Activated naive CD8-positive, alpha-beta T cell treated with anti-CD3 and anti-CD28 coated beads, Interleukin-2, amount 50 U/mL, for 16 hours (primary cell): ENCODE data around the gene ZNF493.

Experiments used
- DNase-seq: peaks from one replicate; pipeline ENCODE4 v3.0.0-alpha.2; 2020; ENCODE audit warnings: low read depth, low spot score

The ZNF493 gene

DNA sequence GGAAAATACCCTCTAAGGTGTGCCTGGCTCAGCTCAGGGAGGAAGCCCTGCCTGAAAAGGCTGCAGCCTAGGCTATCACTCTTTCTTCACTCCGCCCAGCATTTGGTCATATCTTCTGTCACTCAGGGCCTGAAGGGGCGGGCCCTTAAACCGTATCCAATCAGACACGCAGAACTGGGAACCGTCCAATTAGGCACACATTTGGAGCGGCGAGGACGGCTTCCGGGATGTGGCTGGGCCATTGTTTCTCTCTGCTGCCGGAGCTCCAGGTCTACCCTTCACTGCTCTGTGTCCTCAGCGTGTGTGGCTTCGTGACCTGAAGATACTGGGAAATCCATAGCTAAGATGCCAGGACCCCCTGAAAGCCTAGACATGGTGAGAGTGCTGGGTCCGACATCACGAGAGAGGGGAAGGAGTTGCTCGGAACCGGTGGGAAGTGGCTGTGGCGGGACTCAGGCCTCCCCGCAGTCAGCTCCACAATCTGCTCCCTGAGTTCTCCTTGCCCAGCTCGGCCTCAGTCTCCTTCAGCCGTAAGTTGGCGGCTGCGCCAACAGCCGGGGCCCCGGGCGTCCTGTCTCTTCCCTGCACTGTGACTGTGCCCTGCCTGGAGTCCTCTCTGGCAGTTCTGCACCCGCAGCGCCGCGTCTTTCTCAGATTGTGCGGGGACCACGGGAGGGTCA, at the start of gene ZNF493:
Gene ZNF493 (plus strand): TSS at position 241 of the 680 bp plus-strand sequence. CDS start 105 bp downstream, at position 346.
- DNase-seq, result peak; percentile 83

DNA sequence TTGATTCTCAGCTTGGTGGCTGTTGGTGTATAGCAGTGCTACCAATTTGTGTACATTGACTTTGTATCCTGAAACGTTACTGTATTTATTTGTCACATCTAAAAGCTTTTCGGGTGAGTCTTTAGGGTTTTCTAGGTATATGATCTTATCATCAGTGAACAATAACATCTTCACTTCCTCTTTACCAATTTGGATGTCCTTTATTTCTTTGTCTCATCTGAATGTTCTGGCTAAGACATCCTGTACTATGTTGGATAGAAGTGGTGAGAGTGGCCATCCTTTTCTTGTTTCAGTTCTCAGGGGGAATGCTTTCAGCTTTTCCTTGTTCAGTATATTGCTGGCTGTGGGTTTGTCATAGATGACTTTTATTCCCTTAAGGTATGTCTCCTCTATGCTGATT, 44.1 kb upstream of the ZNF493 start:
- no peak for DNase-seq

DNA sequence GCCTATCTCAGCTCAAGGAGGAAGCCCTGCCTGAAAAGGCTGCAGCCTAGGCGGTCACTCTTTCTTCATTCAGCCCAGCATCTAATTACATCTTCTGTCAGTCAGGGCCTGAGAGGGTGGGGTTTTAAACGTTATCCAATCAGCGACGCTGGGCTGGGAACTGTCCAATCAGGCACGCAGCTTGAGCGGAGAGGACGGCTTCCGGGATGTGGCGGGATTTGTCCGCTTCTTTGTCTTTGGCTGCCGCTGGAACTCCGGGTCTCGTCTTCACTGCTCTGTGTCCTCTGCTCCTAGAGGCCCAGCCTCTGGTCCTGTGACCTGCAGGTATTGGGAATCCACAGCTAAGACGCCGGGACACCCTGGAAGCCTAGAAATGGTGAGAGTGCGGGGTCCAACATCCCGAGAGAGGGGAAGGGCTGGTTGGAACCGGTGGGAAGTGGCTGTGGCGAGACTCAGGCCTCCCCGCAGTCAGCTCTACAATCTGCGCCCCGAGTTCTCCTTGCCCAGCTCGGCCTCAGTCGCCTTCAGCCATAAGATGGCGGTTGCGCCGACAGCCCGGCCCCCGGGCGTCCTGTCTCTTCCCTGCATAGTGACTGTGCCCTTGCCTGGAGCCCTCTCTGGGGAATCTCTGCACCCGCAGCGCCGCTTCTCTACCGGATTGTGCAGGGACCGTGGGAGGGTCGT, 38.0 kb upstream of the ZNF493 start, which contains the start of gene ZNF738:
Gene ZNF738 (plus strand): TSS at position 233 of the 684 bp plus-strand sequence. CDS start 141 bp downstream, at position 374.
- DNase-seq, result peak; percentile 72

DNA sequence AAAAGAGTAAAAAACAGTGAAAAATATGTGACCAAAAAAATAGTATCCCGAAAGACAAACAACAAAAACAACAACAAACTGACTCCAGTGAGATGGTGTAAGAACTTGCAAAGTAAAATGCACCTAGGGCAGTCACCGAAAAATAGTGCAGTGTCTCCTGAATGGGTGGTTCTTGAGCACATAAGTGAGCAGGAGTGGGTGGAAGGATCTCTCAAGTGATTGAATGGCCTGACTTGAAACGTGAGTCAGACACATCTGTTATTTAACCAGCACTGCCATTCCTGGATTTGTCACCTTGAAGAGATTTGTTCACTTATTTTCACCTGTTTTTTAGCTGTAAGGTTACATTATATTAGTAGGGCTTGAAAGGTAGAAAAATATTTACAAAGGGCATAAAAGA, 34.6 kb upstream of the ZNF493 start:
- DNase-seq, result no peak

DNA sequence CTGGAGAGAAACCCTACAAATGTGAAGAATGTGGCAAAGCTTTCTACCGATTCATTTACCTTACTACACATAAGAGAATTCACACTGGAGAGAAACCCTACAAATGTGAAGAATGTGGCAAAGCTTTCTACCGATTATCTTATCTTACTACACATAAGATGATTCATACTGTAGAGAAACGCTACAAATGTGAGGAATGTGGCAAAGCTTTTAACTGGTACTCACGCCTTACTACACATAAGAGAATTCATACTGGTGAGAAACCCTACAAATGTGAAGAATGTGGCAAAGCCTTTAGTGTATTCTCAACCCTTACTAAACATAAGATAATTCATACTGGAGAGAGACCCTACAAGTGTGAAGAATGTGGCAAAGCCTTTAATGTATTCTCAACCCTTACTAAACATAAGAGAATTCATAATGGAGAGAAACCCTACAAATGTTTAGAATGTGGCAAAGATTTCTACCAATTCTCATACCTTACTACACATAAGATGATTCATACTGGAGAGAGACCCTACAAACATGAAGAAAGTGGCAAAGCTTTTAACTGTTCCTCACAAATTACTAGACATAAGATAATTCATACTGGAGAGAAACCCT, 12.9 kb upstream of the ZNF493 start:
- DNase-seq, result no peak

DNA sequence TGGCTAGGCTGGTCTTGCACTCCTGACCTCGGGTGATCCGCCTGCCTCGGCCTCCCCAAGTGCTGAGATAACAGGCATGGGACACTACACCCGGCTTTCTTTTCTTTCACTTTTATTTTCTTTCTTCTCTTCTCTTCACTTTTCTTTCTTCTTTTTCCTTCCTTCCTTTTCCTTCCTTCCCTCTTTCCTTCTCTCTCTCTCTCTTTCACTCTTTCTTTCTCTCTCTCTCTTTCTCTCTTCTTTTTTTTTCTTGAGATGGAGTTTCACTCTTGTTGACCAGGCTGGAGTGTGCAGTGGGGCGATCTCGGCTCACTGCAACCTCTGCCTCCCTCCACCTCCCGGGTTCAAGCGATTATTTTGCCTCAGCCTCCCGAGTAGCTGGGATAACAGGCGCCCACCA, 812 bp upstream of the ZNF493 start:
- no peak for DNase-seq

DNA sequence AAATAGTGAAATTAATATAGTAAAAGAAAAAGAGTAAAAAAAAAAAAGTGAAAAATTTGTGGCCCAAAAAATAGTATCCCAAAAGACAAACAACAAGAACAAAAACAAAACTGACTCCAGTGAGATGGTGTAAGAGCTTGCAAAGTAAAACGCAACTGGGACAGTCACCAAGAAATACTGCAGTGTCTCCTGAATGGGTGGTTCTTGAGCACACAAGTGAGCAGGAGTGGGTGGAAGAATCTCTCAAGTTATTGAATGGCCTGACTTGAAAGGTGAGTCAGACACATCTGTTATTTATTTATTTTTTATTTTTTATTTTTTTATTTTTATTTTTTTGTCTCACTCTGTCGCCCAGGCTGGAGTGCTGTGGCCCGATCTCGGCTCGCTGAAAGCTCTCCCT, 1.9 kb downstream of the ZNF493 start:
- no peak for DNase-seq

DNA sequence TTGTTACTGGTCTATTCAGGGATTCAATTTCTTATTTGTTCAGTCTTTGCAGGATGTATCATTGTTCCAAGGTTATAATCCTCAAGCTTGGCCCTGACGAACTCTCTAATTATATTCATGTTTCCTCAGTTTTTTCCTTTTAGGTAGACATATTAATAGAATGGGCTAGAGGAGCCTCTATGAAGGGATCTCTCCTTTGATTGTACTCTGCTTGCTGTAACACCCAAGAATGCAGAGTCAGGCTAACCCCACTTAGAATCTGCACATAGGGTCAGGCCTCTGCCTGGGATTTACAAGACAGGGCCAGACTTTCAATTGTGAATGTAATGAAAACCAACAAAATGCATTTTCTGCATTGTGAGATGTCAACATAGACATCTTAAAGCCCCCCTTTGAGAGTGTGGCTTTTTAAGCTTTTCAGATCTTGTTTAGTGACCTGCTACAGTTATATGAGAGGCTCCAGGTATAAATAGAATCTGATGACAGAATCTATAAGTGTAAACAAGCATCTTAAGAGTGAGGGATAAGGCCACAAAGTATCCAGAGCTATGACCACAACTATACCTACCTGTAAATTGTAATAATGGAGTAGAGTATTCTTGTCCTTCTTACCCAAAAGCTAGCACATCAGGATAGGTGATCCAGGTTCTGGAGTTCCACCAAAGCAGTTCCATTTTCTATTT, 5.5 kb downstream of the ZNF493 start:
- DNase-seq, result no peak

DNA sequence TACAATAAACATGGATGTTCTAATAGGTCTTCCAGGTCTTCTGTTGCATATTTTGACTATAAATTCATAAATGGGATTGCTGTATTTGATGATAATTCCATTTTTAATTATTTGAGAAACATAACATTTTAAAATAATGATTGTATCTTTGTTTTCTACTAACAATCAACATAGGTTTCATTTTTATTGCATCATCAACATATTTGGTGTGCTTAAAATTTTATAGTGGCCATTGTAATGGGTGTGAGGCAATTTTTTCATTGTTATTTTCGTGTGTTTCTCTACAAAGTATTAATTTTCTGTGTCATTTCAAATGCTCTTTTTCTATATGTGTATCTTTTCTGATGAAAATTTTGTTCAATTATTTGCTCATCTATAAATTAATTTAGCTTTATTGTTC, 13.2 kb downstream of the ZNF493 start:
- DNase-seq, result no peak

DNA sequence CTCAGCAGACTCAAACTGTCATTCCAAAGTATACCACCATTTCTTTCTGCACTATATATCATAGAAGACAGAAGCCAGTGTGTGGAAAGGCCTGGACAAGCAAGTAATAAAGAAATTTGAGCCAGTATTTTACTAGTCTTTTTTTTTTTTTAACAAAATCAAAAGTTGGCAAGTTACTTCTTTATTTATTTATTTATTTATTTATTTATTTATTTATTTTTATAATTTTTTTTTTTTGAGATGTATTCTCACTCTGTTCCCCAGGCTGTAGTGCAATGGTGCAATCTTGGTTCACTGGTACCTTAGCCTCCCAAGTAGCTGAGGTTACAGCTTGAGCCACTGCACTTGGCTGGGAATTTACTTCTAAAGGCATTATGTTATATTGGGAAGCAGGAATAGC, 25.3 kb downstream of the ZNF493 start:
- no peak for DNase-seq

DNA sequence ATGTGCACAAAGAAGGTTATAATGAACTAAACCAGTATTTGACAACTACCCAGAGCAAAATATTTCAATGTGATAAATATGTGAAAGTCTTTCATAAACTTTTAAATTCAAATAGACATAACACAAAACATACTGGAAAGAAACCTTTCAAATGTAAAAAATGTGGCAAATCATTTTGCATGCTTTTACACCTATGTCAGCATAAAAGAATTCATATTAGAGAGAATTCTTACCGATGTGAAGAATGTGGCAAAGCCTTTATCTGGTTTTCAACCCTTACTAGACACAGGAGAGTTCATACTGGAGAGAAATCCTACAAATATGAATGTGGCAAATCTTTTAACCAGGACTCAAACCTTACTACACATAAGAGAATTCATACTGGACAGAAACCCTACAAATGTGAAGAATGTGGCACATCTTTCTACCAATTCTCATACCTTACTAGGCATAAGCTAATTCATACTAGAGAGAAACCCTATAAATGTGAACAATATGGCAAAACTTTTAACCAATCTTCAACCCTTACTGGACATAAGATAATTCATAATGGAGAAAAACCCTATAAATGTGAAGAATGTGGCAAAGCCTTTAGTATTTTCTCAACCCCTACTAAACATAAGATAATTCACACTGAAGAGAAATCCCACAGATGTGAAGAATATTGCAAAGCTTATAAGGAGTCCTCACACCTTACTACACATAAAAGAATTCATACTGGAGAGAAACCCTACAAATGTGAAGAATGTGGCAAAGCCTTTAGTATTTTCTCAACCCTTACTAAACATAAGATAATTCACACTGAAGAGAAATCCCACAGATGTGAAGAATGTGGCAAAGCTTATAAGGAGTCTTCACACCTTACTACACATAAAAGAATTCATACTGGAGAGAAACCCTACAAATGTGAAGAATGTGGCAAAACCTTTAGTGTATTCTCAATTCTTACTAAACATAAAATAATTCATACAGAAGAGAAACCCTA, 26.4 kb downstream of the ZNF493 start:
- DNase-seq, result no peak

DNA sequence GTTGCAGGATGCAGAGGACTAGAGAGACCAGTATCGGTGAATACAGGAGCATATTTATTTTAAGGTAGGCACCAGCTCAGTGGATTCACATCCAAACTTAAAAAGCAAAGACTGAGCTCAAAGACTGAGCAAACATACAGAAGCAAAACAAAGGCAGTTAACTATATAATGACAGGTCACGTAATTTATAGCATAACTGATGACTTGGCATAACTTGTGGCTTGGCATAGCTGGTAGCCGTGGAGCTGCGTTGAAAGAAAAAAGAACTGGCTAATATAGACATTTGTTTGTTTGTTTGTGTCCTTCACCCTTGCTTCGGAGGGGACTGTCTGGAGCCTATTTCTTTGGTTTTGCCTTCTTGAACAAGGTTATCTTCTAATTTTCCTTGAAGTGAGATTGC, 33.7 kb downstream of the ZNF493 start:
- no peak for DNase-seq

DNA sequence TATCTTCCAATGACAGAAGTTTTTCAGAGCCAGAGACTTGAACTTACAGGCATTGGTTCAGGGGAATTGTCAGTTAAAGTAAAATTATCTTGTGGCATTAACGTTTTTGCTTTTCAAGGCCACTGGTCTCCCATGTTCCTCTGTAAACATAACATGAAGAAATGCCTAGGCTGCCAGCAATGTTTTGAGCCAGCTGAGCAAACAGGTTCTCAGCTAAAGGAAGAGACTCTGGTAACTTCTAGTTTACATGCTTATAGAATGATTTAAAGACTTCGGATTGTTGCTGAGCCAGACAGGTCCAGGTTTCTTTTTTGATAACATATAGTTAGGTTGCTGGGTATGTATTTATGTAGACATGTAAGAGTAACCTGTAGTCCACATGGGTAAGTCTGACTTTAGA, 35.7 kb downstream of the ZNF493 start:
- no peak for DNase-seq

DNA sequence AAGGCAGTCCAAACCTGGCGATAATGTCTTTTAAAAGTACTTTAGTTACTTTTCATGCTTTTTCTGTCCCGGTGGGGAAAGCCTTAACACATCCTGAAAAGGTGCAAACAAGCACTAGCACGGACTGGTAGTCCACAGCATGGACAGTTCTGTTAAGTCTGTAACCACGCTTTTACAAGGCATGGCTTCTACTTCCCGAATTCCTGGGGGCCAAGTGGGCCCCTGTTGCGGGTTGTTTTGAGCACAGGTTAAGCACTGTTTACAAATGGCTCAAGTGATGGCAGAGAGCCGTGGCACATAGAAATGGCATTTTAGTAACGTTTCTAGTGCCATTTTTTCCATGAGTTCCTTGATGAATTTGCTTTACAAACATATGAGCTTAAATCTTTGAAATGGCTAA, 37.6 kb downstream of the ZNF493 start:
- DNase-seq, result no peak

DNA sequence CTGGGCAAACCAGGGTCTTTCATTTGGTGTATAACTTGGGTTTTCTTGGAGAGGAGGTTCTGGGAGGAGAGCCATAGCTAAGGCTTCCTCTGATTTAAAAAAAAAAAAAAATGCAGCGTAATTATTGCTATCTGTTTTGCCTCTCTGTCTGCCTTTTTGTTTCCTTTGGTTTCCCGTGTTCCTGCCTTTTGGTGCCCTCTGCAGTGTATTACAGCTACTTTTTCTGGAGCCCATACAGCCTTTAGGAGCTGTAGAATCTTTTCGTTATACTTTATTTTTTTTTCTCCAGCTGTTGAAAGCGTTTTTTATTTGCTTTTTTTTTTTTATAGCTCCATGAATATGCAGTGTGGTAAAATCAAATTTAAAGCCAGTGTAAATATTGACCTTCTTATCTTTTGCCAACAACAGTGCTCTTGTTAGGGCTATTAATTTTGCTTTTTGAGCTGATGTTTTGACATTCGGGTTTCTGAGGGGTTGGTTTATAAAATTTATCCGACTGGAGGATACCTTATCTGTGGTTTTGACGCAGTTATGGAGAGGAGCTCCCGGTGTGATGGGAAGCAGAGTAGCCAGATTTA, 38.1 kb downstream of the ZNF493 start:
- DNase-seq, result no peak

DNA sequence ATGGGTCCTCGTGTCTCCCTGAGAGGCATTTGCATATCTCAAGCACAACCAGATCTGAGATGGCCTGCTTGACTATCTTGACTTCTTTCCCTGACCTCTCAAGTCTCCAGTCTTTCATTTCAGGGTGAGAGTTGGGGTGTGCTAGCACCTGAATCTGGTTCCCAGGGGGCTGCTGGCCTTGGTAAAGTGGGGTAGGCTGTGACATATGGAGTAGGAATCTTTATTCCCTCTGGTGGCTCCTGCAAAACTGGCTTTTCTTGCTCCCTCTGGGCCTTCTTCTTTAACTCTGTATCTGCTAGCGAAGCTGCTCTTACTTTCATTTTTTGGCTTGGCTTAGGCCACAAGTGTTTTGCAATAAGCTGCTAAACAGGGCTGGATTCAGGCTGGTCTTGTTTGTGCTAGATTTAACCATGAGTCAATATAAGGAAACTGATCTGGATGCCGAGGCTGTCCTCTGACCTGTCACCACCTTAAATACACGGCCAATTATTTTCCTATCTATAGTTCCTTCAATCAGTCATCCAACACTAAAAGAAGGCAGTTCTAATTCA, 42.3 kb downstream of the ZNF493 start:
- DNase-seq, result no peak

DNA sequence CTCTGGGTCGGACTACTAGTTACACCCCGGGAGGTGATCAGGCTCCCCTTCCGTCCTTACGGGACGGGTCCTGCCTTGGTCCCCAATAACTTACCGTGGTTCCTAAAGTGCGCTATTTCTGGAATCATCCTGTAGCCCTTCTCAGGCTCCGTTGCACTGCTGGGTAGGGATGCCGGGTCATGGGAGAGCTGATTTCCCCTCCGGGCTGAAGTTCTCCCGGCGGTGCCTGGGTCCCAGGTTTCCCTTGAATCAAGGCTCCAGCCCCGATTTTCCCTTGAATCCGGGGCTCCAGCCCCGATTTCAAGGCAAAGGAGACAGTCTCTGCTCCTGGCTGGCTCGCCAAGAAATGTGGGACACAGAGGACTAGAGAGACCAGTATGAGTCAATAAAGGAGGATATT, 43.4 kb downstream of the ZNF493 start:
- DNase-seq, result no peak

DNA sequence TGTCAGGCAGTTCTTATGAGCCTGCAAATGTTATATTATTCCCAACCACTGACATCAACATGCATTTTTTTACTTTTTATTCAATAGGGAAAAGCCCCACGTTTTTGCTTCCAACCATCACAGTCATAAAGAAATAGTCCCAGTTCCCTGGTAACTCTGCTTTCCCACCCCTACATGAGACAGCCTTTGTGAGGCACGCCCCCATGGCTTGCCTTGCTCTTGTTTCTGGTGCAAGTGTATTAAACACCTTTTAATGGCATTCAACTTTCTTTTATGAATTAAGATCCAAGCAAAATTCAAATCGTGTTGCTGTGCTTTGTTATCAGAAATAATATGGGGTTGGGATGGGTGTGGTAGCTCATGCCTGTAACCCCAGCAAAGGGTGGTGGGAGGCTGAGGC, 54.3 kb downstream of the ZNF493 start:
- no peak for DNase-seq

DNA sequence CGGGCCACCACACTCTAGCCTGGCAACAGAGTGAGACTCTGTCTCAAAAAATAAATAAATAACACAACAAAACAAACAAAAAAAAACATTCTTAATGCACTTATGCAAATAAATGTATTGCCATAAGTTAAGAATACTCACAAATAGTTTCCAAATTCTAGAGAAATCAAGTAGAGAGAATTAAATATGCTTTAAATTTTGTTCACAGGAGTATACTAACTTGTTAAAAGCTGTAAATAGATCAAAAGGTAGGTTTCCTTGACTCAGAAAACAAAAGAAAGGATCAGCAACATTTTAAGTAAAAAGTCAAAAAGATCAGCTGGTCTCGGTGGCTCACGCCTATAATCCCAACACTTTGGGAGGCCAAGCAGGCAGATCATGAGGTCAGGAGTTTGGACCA, 58.0 kb downstream of the ZNF493 start:
- DNase-seq, result no peak

DNA sequence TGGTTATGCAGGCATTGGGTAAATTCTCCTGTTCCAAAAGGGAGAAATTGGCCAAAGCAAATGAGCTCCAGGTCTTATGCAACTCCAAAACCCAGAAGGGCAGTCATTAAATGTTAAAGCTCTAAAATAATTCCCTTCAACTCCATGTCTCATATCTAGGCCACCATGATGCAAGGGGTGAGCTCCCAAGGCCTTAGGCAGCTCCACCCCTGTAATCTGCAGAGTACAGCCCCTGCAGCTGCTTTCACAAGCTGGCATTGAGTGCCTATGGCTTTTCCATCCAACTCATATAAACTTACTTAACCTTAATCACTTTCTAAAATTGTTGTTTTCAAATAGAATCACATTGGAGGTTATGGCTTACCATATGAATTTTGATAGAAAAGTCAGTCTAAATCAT, 63.8 kb downstream of the ZNF493 start:
- no peak for DNase-seq

DNA sequence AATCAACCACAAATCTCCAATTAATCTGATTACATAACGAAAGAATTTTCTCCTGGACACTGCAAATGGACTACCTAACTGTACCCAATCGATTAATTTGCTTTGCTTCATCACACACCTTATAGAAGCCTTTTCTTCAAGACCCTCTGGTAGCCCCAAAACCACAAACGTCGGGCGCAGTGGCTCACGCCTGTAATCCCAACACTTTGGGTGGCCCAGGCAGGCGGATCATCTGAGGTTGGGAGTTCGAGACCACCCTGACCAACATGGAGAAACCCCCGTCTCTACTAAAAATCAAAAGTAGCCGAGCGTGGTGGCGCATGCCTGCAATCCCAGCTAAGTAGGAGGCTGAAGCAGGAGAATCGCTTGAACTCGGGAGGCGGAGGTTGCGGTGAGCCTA, 65.6 kb downstream of the ZNF493 start:
- DNase-seq, result no peak
